Neural progenitor cell (in vitro differentiated cells): ENCODE results near the gene PDCD4. TPM values are rescaled to one million over a fixed set of nuclear protein-coding genes. Genes with fewer than 3 reads are reported as not detected.

Experiments
- DNase-seq: peaks from one replicate; pipeline ENCODE4 v3.0.0-alpha.2; 2016; ENCODE audit warnings: low spot score
- H2AFZ ChIP-seq: fragments of 200-600 bp; sonication (generic); replicated peaks from 2 replicates; pipeline ENCODE4 v1.6.1; 2016; ENCODE audit warnings: antibody characterized with exemption
- H3F3A ChIP-seq: fragments of 200-600 bp; sonication (generic); 2 replicates; pipeline ENCODE4 v1.6.1; 2016; ENCODE audit warnings: antibody characterized with exemption, low read depth
- H3K27ac ChIP-seq: fragments of 200-600 bp; sonication (generic); 2 replicates; pipeline ENCODE4 v1.5.1; 2016; ENCODE audit warnings: mild to moderate bottlenecking
- H3K27me3 ChIP-seq: fragments of 200-600 bp; sonication (generic); 2 replicates; pipeline ENCODE4 v1.6.1; 2016; ENCODE audit warnings: mild to moderate bottlenecking, moderate library complexity
- H3K36me3 ChIP-seq: fragments of 200-600 bp; sonication (generic); 2 replicates; pipeline ENCODE4 v1.5.1; 2016
- H3K4me1 ChIP-seq: fragments of 200-600 bp; sonication (generic); 2 replicates; pipeline ENCODE4 v1.6.1; 2016; ENCODE audit warnings: mixed run types
- H3K4me2 ChIP-seq: fragments of 200-600 bp; sonication (generic); 2 replicates; pipeline ENCODE4 v1.6.1; 2016
- H3K4me3 ChIP-seq: fragments of 200-600 bp; sonication (generic); 2 replicates; pipeline ENCODE4 v1.5.1; 2016
- H3K79me2 ChIP-seq: fragments of 200-600 bp; sonication (generic); 2 replicates; pipeline ENCODE4 v1.6.1; 2016; ENCODE audit warnings: low read depth
- H3K9ac ChIP-seq: fragments of 200-600 bp; sonication (generic); 2 replicates; pipeline ENCODE4 v1.6.1; 2016
- H3K9me3 ChIP-seq: fragments of 200-600 bp; sonication (generic); 2 replicates; pipeline ENCODE4 v1.5.1; 2016; ENCODE audit warnings: low read depth
- H4K20me1 ChIP-seq: fragments of 200-600 bp; sonication (generic); 2 replicates; pipeline ENCODE4 v1.6.1; 2016; ENCODE audit warnings: low read depth
- H3K27ac Mint-ChIP-seq: 3 replicates; pipeline ENCODE4 v1.8.0; 2021; ENCODE audit warnings: mixed read lengths
- H3K27me3 Mint-ChIP-seq: 2 replicates; pipeline ENCODE4 v1.8.0; 2022; ENCODE audit warnings: low read depth, mild to moderate bottlenecking, inconsistent platforms, moderate library complexity, mixed read lengths; ENCODE audit not compliant: insufficient read depth
- H3K36me3 Mint-ChIP-seq: 3 replicates; pipeline ENCODE4 v1.8.0; 2021; ENCODE audit warnings: mixed read lengths
- H3K4me1 Mint-ChIP-seq: 3 replicates; pipeline ENCODE4 v1.8.0; 2021; ENCODE audit warnings: mixed read lengths
- H3K4me3 Mint-ChIP-seq: 3 replicates; pipeline ENCODE4 v1.8.0; 2021; ENCODE audit warnings: mild to moderate bottlenecking, moderate library complexity, mixed read lengths
- H3K9me3 Mint-ChIP-seq: 3 replicates; pipeline ENCODE4 v1.8.0; 2020; ENCODE audit warnings: mixed read lengths
- CTCF ChIP-seq: fragments of 200-600 bp; sonication (generic); IDR thresholded peaks from 2 replicates; pipeline ENCODE4 v1.5.1; 2017; ENCODE audit warnings: antibody characterized with exemption, mild to moderate bottlenecking
- EZH2 ChIP-seq: fragments of 200-600 bp; sonication (generic); IDR thresholded peaks from 2 replicates; pipeline ENCODE4 v1.6.1; 2017; ENCODE audit warnings: antibody characterized with exemption, mild to moderate bottlenecking, moderate library complexity
- EZH2phosphoT487 ChIP-seq: fragments of 200-600 bp; sonication (generic); IDR thresholded peaks from 2 replicates; pipeline ENCODE4 v1.6.1; 2017; ENCODE audit warnings: antibody characterized with exemption
- total RNA-seq: library from RNA; depleted of rRNA; stranded (reverse); fragments of >200 nt; gene quantifications from 2 replicates; pipeline ENCODE4 v1.2.3, GENCODE V29; 2015; ENCODE audit warnings: low replicate concordance

Gene PDCD4
- total RNA-seq, 1 donor from 2014 or later = 106 TPM

- H3K4me1 Mint-ChIP-seq = peaks cover 78% of the 10 kb centered on the region
- Histone ChIP-seq H3K4me1 (peaks cover 30% of the 10 kb centered on the region), H3K79me2 (no peaks in the 10 kb centered on the region), H3K4me3 (no peak overlapping the region), H3K27me3 (no peaks in the 10 kb centered on the region), H3K36me3 (no peaks in the 10 kb centered on the region), H3F3A (peaks cover 8% of the 10 kb centered on the region), H3K27ac (no peak overlapping the region), H3K9ac (no peak overlapping the region), H4K20me1 (no peaks in the 10 kb centered on the region), H3K4me2 (no peak overlapping the region), H2AFZ (peak overlapping the region; percentile 6), H3K9me3 (no peaks in the 10 kb centered on the region)
- H3K9me3 Mint-ChIP-seq = no peaks in the 10 kb centered on the region
- no peak for DNase-seq
- no peak for TF ChIP-seq EZH2
- no peak for TF ChIP-seq CTCF
- no peak for TF ChIP-seq EZH2phosphoT487
- H3K4me3 Mint-ChIP-seq = peak overlapping the region; percentile 65
- H3K27me3 Mint-ChIP-seq = peaks cover 2% of the 10 kb centered on the region
- H3K27ac Mint-ChIP-seq = peak overlapping the region; percentile 65
- no peaks in the 10 kb centered on the region for H3K36me3 Mint-ChIP-seq
Observed at GRCh38 chr10:110833234-110833940, 38.3 kb upstream of the PDCD4 start.

GRCh38 chr10:110833941-110834628, 37.6 kb upstream of the PDCD4 start:
- no peaks in the 10 kb centered on the region for H4K20me1 ChIP-seq
- H3K27ac ChIP-seq = no peak overlapping the region
- no peaks in the 10 kb centered on the region for H3K79me2 ChIP-seq
- no peak for TF ChIP-seq CTCF
- peak overlapping the region; percentile 6 for H2AFZ ChIP-seq
- H3K4me1 ChIP-seq = peaks cover 26% of the 10 kb centered on the region
- peaks cover 8% of the 10 kb centered on the region for H3F3A ChIP-seq
- no peak overlapping the region for H3K4me2 ChIP-seq
- no peaks in the 10 kb centered on the region for H3K36me3 ChIP-seq
- H3K4me1 Mint-ChIP-seq = peaks cover 74% of the 10 kb centered on the region
- H3K9me3 Mint-ChIP-seq = no peaks in the 10 kb centered on the region
- H3K9me3 ChIP-seq = no peaks in the 10 kb centered on the region
- H3K4me3 ChIP-seq = no peak overlapping the region
- H3K27me3 ChIP-seq = no peaks in the 10 kb centered on the region
- DNase-seq = no peak
- no peak overlapping the region for H3K9ac ChIP-seq
- no peak overlapping the region for H3K4me3 Mint-ChIP-seq
- H3K27me3 Mint-ChIP-seq = peaks cover 2% of the 10 kb centered on the region
- no peaks in the 10 kb centered on the region for H3K36me3 Mint-ChIP-seq
- peak overlapping the region; percentile 72 for H3K27ac Mint-ChIP-seq

GRCh38 chr10:110834629-110835301, 37.0 kb upstream of the PDCD4 start:
- Histone ChIP-seq H3K27ac (no peak overlapping the region), H2AFZ (peak overlapping the region; percentile 52), H3K4me3 (no peak overlapping the region), H3K4me1 (peaks cover 23% of the 10 kb centered on the region), H3K27me3 (no peaks in the 10 kb centered on the region), H3K79me2 (no peaks in the 10 kb centered on the region), H3F3A (peaks cover 8% of the 10 kb centered on the region), H3K36me3 (no peaks in the 10 kb centered on the region), H3K9me3 (no peaks in the 10 kb centered on the region), H4K20me1 (no peaks in the 10 kb centered on the region), H3K4me2 (no peak overlapping the region), H3K9ac (no peak overlapping the region)
- Mint-ChIP-seq H3K4me1 (peaks cover 74% of the 10 kb centered on the region), H3K27ac (peak overlapping the region; percentile 97), H3K27me3 (peaks cover 2% of the 10 kb centered on the region), H3K36me3 (no peaks in the 10 kb centered on the region), H3K9me3 (no peaks in the 10 kb centered on the region), H3K4me3 (no peak overlapping the region)
- DNase-seq = peak; percentile 60
- no peak for TF ChIP-seq CTCF
- no peak for TF ChIP-seq EZH2
- no peak for TF ChIP-seq EZH2phosphoT487
